Neutrophil (primary cell): Measurements from ENCODE around the gene MYL2.

Experiments
- H3K27ac ChIP-seq: fragments of 200-600 bp; sonication (generic); 2 replicates; pipeline ENCODE4 v1.5.1; 2016; ENCODE audit warnings: mild to moderate bottlenecking, moderate library complexity
- H3K27me3 ChIP-seq: fragments of 200-600 bp; sonication (generic); 2 replicates; pipeline ENCODE4 v1.6.0; 2016; ENCODE audit warnings: mild to moderate bottlenecking
- H3K36me3 ChIP-seq: fragments of 200-600 bp; sonication (generic); 2 replicates; pipeline ENCODE4 v1.5.1; 2017
- H3K4me1 ChIP-seq, 2 experiments: fragments of 200-600 bp in 1 of 2; sonication (generic) in 1 of 2; 1 replicate in 1 of 2; 2 replicates in 1 of 2; pipeline versions ENCODE4 v1.5.1 to v1.6.1; 2013 to 2016; ENCODE audit warnings: low read depth in 1 of 2, low read length in 1 of 2, mild to moderate bottlenecking in 1 of 2, moderate library complexity in 1 of 2; ENCODE audit not compliant: control insufficient read depth in 1 of 2, insufficient read depth in 1 of 2
- H3K4me3 ChIP-seq, 2 experiments: fragments of 200-600 bp in 1 of 2; sonication (generic) in 1 of 2; 1 replicate in 1 of 2; 2 replicates in 1 of 2; pipeline ENCODE4 v1.5.1; 2013 to 2016; ENCODE audit warnings: low read depth in 1 of 2, low read length in 1 of 2, mild to moderate bottlenecking in 1 of 2, moderate library complexity in 1 of 2
- H3K9me3 ChIP-seq: fragments of 200-600 bp; sonication (generic); 2 replicates; pipeline ENCODE4 v1.5.1; 2016
- TF ChIP-seq, protein P1 (sequence below): fragments of 200-600 bp; sonication (generic); IDR thresholded peaks from 2 replicates; pipeline ENCODE4 v1.5.1; 2016; ENCODE audit warnings: antibody characterized with exemption

MYL2 gene

GRCh38 chr12:110913119-110914056, 7.0 kb downstream of the MYL2 start:
- TF ChIP-seq, protein P1, sequence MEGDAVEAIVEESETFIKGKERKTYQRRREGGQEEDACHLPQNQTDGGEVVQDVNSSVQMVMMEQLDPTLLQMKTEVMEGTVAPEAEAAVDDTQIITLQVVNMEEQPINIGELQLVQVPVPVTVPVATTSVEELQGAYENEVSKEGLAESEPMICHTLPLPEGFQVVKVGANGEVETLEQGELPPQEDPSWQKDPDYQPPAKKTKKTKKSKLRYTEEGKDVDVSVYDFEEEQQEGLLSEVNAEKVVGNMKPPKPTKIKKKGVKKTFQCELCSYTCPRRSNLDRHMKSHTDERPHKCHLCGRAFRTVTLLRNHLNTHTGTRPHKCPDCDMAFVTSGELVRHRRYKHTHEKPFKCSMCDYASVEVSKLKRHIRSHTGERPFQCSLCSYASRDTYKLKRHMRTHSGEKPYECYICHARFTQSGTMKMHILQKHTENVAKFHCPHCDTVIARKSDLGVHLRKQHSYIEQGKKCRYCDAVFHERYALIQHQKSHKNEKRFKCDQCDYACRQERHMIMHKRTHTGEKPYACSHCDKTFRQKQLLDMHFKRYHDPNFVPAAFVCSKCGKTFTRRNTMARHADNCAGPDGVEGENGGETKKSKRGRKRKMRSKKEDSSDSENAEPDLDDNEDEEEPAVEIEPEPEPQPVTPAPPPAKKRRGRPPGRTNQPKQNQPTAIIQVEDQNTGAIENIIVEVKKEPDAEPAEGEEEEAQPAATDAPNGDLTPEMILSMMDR, result no peak
- H3K9me3 ChIP-seq, result no peaks in the 10 kb centered on the region
- no peaks in the 10 kb centered on the region for H3K36me3 ChIP-seq
- no peaks in the 10 kb centered on the region for H3K4me1 ChIP-seq
- no peak overlapping the region for H3K27ac ChIP-seq
- no peak overlapping the region for H3K4me3 ChIP-seq
- H3K27me3 ChIP-seq, result no peaks in the 10 kb centered on the region

DNA sequence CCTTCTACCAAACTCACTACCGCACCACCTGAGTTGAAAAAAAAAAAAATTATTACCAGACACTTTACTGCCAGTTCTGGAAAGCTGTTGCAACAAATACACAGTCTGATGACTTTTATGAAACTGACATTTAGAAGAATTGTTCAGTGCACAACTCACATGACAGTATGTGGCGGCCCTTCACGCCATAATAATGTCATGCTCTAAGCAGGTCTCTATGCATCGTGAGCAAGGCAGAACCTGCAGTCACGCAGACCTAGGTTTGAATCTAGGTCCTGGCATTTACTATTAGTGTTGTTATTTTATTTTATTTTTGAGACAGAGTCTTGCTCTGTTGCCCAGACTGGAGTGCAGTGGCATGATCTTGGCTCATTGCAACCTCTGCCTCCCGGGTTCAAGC, 8.1 kb downstream of the MYL2 start:
- TF ChIP-seq, protein P1, result no peak
- Histone ChIP-seq H3K4me3 (no peak overlapping the region), H3K4me1 (no peaks in the 10 kb centered on the region), H3K36me3 (no peaks in the 10 kb centered on the region), H3K27me3 (no peaks in the 10 kb centered on the region), H3K27ac (no peak overlapping the region), H3K9me3 (no peaks in the 10 kb centered on the region)

GRCh38 chr12:110908377-110909152, 11.8 kb downstream of the MYL2 start:
- H3K27ac ChIP-seq, result no peak overlapping the region
- no peaks in the 10 kb centered on the region for H3K27me3 ChIP-seq
- H3K4me1 ChIP-seq, result no peaks in the 10 kb centered on the region
- no peaks in the 10 kb centered on the region for H3K36me3 ChIP-seq
- TF ChIP-seq, protein P1, result no peak
- no peaks in the 10 kb centered on the region for H3K9me3 ChIP-seq
- H3K4me3 ChIP-seq, result no peak overlapping the region

DNA sequence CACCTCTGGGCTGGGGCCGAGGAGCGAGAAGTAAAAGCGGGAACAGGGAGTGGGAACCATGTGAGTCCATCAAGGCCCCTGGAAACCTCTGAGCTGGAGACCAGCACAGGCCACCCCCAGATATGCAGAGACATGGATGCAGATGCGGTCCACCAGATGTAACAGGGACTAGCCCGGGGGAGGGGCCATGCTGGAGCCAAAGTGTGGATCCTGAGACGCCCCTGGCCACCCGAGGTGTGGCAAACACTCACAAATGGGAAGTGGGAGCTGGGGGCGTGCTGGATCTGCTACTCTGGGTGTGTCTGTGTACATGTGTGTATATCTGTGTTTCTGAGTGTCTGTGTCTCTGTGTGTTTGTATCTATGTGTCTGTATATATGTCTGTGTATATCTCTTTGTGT, 12.8 kb downstream of the MYL2 start:
- Histone ChIP-seq H3K4me1 (no peaks in the 10 kb centered on the region), H3K36me3 (no peaks in the 10 kb centered on the region), H3K4me3 (no peak overlapping the region), H3K27ac (no peak overlapping the region), H3K27me3 (no peaks in the 10 kb centered on the region), H3K9me3 (no peaks in the 10 kb centered on the region)
- TF ChIP-seq, protein P1, result no peak

- TF ChIP-seq, protein P1, result no peak
- H3K9me3 ChIP-seq, result no peaks in the 10 kb centered on the region
Measured at GRCh38 chr12:110906985-110907384, 13.4 kb downstream of the MYL2 start.

More at GRCh38 chr12:110906985-110907384, 13.4 kb downstream of the MYL2 start:
- Histone ChIP-seq H3K27ac (no peak overlapping the region), H3K4me1 (no peaks in the 10 kb centered on the region), H3K4me3 (no peak overlapping the region), H3K36me3 (no peaks in the 10 kb centered on the region), H3K27me3 (no peaks in the 10 kb centered on the region)
